ENCODE data around the gene PDS5A. TPM values are rescaled to one million over a fixed set of nuclear protein-coding genes. Genes with fewer than 3 reads are reported as not detected.
A peak's percentile ranks its signal among the peaks of the same experiment; 100 is the strongest.

PDS5A gene
- total RNA-seq, 6 experiments from 2014 or later: 28.0 to 45.7 (median 33.2) TPM

DNA sequence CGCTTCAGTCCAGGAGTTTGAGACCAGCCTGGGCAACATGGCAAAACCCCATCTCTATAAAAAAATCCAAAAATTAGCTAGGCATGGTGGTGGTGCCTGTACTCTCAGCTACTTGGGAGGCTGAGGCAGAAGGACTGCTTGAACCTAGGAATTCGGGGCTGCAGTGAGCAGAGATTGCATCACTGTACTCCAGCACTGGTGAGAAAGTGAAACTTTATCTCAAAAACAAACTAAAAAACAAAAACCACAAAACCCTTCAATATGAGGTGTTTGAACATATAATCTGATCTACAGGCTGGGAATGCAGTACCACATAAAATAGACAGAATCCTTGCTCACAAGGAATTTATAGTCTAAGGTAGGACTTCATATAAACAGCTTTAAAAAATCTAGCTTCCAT, 103.9 kb downstream of the PDS5A start:
- TF ChIP-seq CTCF (IDR thresholded peaks at IDR 0.05): no peak
- TF ChIP-seq POLR2A (IDR thresholded peaks at IDR 0.05): no peak
- Histone ChIP-seq H3K9me3 (no peaks in the 10 kb centered on the region), H3K27ac (no peak overlapping the region), H3K27me3 (no peaks in the 10 kb centered on the region), H3K36me3 (peaks cover 0 to 70% (median 23%) of the 10 kb centered on the region in 4 donors), H3K4me1 (no peaks in the 10 kb centered on the region), H3K4me3 (no peak overlapping the region)
- intact Hi-C loops (cut with DNase I): no loop called here
- peak in 1 of 4 donors; percentile 27 for ATAC-seq
- 72% methylated on average over 2 of the region's 2 CpGs for WGBS (ENCODE audit: insufficient coverage, low coverage, low lambda C conversion rate, missing lambda C conversion rate)
- DNase-seq: no peak

DNA sequence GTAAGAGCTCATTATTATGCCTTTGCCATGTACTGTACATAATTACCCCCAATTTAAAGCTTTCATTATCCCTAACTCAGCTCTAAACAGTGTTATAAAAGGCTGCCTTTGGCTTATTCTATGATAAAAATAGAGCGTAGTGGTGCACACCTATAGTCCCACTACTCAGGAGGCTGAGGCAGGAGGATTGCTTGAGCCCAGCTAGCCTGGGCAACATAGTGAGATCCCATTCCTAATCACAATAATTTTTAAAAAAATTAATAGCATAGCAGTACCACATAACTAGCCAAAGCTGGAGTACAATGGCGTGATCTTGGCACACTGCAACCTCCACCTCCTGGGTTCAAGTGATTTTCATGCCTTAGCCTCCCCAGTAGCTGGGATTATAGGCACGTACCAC, 112.4 kb downstream of the PDS5A start:
- 100% methylated on average over 2 of the region's 3 CpGs for WGBS (ENCODE audit: insufficient coverage, low coverage, low lambda C conversion rate, missing lambda C conversion rate)

DNA sequence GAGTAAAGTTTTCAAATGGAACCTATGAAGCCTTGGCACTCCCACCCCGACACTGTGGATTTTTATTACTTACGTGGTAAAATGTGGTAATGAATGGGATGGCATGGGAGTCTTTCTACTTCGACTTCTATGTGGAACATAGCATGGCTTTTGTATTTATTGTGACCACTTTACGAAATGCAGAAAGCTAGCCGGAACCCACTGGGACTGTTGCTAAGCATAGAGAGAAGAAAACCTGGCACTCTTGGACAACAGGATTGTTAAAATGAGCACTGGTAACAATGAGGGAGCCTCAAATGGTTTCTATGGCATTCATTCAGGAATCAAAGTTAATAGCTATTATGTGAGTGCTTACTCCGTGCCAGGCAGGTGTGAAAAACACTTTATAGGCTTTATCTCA, 113.3 kb downstream of the PDS5A start:
- no peaks in the 10 kb centered on the region for H3K4me1 ChIP-seq
- no peak for DNase-seq
- no peaks in the 10 kb centered on the region for H3K27me3 ChIP-seq
- no peak overlapping the region for H3K27ac ChIP-seq
- H3K9me3 ChIP-seq: no peaks in the 10 kb centered on the region
- ATAC-seq: no peak
- intact Hi-C loops (cut with DNase I): no loop called here
- WGBS (ENCODE audit: insufficient coverage, low coverage, low lambda C conversion rate, missing lambda C conversion rate): 100% methylated on average over 6 of the region's 6 CpGs
- peaks cover 2 to 55% (median 18%) of the 10 kb centered on the region in 4 donors for H3K36me3 ChIP-seq
- H3K4me3 ChIP-seq: no peak overlapping the region
- no peak for TF ChIP-seq POLR2A (IDR thresholded peaks at IDR 0.05)
- no peak for TF ChIP-seq CTCF (IDR thresholded peaks at IDR 0.05)

More for the DNA sequence above, 112.4 kb downstream of the PDS5A start:
- no peak for ATAC-seq
- Histone ChIP-seq H3K4me3 (no peak overlapping the region), H3K36me3 (peaks cover 2 to 54% (median 18%) of the 10 kb centered on the region in 4 donors), H3K4me1 (no peaks in the 10 kb centered on the region), H3K27me3 (no peaks in the 10 kb centered on the region), H3K27ac (no peak overlapping the region), H3K9me3 (no peaks in the 10 kb centered on the region)
- no peak for TF ChIP-seq CTCF (IDR thresholded peaks at IDR 0.05)
- no peak for TF ChIP-seq POLR2A (IDR thresholded peaks at IDR 0.05)
- intact Hi-C loops (cut with DNase I): no loop called here
- no peak for DNase-seq

- Histone ChIP-seq H3K36me3 (peaks cover 7 to 40% (median 11%) of the 10 kb centered on the region in 4 donors), H3K4me3 (no peak overlapping the region), H3K4me1 (no peaks in the 10 kb centered on the region), H3K9me3 (no peaks in the 10 kb centered on the region), H3K27me3 (no peaks in the 10 kb centered on the region), H3K27ac (no peak overlapping the region)
- 80% methylated on average over 3 of the region's 6 CpGs for WGBS (ENCODE audit: insufficient coverage, low coverage, low lambda C conversion rate, missing lambda C conversion rate)
- ATAC-seq (peak in 2 of 4 donors; percentile 57 to 64), DNase-seq (no peak)
- no peak for TF ChIP-seq POLR2A (IDR thresholded peaks at IDR 0.05)
- no peak for TF ChIP-seq CTCF (IDR thresholded peaks at IDR 0.05)
- intact Hi-C loops (cut with DNase I): no loop called here
Observed at GRCh38 chr4:39860804-39861203, 116.9 kb downstream of the PDS5A start.
